ENCODE measurements around the gene NR3C2.

DNA sequence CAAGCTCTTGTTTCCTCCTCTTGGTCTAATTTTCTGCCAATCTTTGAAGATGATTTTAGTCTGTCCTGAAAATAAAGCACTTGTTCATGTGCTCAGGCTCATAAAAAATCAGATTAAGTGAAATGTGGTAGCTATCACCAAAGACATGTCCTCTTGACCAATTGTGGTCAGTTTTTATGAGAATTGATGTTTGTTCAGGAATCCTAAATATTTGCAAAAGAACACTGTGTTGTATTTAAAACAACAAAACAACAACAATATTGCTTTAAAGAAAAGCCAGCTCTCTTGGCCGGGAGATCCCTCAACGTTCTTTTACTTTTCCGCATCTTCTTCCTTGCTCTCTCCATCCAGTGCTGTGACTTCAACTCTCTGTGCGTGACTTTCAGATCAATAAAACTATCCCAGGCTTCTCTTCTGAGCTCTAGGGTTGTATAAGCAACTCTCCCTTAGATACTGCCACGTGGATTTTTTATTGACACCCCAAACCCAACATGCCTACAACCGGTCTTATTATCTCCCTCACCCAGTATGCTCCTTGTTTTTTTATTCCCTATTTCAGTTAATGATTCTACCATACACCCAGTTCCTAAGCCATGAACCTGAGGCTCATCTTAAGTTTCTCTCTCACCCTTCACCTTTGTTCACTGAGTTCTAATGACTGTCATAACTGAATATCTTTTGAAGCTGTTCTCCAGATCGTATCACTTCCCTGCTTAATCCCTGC is 400.4 kb downstream of the NR3C2 start:
- TF ChIP-seq, protein P1, sequence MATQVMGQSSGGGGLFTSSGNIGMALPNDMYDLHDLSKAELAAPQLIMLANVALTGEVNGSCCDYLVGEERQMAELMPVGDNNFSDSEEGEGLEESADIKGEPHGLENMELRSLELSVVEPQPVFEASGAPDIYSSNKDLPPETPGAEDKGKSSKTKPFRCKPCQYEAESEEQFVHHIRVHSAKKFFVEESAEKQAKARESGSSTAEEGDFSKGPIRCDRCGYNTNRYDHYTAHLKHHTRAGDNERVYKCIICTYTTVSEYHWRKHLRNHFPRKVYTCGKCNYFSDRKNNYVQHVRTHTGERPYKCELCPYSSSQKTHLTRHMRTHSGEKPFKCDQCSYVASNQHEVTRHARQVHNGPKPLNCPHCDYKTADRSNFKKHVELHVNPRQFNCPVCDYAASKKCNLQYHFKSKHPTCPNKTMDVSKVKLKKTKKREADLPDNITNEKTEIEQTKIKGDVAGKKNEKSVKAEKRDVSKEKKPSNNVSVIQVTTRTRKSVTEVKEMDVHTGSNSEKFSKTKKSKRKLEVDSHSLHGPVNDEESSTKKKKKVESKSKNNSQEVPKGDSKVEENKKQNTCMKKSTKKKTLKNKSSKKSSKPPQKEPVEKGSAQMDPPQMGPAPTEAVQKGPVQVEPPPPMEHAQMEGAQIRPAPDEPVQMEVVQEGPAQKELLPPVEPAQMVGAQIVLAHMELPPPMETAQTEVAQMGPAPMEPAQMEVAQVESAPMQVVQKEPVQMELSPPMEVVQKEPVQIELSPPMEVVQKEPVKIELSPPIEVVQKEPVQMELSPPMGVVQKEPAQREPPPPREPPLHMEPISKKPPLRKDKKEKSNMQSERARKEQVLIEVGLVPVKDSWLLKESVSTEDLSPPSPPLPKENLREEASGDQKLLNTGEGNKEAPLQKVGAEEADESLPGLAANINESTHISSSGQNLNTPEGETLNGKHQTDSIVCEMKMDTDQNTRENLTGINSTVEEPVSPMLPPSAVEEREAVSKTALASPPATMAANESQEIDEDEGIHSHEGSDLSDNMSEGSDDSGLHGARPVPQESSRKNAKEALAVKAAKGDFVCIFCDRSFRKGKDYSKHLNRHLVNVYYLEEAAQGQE (IDR thresholded peaks at IDR 0.05), result no peak
- TF ChIP-seq, protein P2, sequence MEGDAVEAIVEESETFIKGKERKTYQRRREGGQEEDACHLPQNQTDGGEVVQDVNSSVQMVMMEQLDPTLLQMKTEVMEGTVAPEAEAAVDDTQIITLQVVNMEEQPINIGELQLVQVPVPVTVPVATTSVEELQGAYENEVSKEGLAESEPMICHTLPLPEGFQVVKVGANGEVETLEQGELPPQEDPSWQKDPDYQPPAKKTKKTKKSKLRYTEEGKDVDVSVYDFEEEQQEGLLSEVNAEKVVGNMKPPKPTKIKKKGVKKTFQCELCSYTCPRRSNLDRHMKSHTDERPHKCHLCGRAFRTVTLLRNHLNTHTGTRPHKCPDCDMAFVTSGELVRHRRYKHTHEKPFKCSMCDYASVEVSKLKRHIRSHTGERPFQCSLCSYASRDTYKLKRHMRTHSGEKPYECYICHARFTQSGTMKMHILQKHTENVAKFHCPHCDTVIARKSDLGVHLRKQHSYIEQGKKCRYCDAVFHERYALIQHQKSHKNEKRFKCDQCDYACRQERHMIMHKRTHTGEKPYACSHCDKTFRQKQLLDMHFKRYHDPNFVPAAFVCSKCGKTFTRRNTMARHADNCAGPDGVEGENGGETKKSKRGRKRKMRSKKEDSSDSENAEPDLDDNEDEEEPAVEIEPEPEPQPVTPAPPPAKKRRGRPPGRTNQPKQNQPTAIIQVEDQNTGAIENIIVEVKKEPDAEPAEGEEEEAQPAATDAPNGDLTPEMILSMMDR (IDR thresholded peaks at IDR 0.05; ENCODE audit: low read depth, low read length, missing input control), result no peak
- TF ChIP-seq JUND (IDR thresholded peaks at IDR 0.05) (no peak), YY1 (IDR thresholded peaks at IDR 0.05) (no peak), GABPA (IDR thresholded peaks at IDR 0.05 in 1 of 2, conservative IDR thresholded peaks at IDR 0.05 in 1 of 2) (no peak), SP1 (IDR thresholded peaks at IDR 0.05) (no peak), EGR1 (IDR thresholded peaks at IDR 0.05; ENCODE audit: low read depth in 2 of 2) (no peak), TAF1 (conservative IDR thresholded peaks at IDR 0.05) (no peak)
- TF ChIP-seq, protein P3, sequence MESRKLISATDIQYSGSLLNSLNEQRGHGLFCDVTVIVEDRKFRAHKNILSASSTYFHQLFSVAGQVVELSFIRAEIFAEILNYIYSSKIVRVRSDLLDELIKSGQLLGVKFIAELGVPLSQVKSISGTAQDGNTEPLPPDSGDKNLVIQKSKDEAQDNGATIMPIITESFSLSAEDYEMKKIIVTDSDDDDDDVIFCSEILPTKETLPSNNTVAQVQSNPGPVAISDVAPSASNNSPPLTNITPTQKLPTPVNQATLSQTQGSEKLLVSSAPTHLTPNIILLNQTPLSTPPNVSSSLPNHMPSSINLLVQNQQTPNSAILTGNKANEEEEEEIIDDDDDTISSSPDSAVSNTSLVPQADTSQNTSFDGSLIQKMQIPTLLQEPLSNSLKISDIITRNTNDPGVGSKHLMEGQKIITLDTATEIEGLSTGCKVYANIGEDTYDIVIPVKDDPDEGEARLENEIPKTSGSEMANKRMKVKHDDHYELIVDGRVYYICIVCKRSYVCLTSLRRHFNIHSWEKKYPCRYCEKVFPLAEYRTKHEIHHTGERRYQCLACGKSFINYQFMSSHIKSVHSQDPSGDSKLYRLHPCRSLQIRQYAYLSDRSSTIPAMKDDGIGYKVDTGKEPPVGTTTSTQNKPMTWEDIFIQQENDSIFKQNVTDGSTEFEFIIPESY (IDR thresholded peaks at IDR 0.05), result no peak
- TF ChIP-seq, protein P4, sequence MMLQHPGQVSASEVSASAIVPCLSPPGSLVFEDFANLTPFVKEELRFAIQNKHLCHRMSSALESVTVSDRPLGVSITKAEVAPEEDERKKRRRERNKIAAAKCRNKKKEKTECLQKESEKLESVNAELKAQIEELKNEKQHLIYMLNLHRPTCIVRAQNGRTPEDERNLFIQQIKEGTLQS (IDR thresholded peaks at IDR 0.05), result no peak
